Activated CD4-positive, alpha-beta T cell treated with anti-CD3 and anti-CD28 coated beads for 48 hours (primary cell): Measurements from ENCODE around the gene TBL1XR1.
"Not testable (repeated sequence)": the region's sequence is repeated elsewhere in the genome, so short reads cannot be mapped to it uniquely, and the experiment has no call there.

Experiments
- DNase-seq: peaks from one replicate; pipeline ENCODE4 v3.0.0-alpha.2; 2020

Gene TBL1XR1

GRCh38 chr3:177056927-177057326 is 140.4 kb downstream of the TBL1XR1 start:
- DNase-seq: no peak

GRCh38 chr3:177055605-177056571 is 141.4 kb downstream of the TBL1XR1 start:
- DNase-seq: no peak

GRCh38 chr3:177053107-177053506 is 144.2 kb downstream of the TBL1XR1 start:
- no peak for DNase-seq

GRCh38 chr3:177051411-177051810 is 145.9 kb downstream of the TBL1XR1 start:
- no peak for DNase-seq

GRCh38 chr3:177050501-177051237 is 146.6 kb downstream of the TBL1XR1 start:
- DNase-seq: no peak

- no peak for DNase-seq
These were observed 151.5 kb downstream of the TBL1XR1 start for GRCh38 chr3:177045767-177046166.

- DNase-seq: no peak
These were observed 152.1 kb downstream of the TBL1XR1 start for GRCh38 chr3:177045222-177045621.

GRCh38 chr3:177041730-177042551 is 155.3 kb downstream of the TBL1XR1 start:
- DNase-seq: no peak

GRCh38 chr3:177041021-177041729 is 156.1 kb downstream of the TBL1XR1 start:
- DNase-seq: no peak

- no peak for DNase-seq
These were observed 157.6 kb downstream of the TBL1XR1 start for GRCh38 chr3:177039490-177040274.

- peak; percentile 20 for DNase-seq
These were observed 160.0 kb downstream of the TBL1XR1 start for GRCh38 chr3:177037241-177037640.

GRCh38 chr3:177035676-177036075 is 161.6 kb downstream of the TBL1XR1 start:
- no peak for DNase-seq

- DNase-seq: no peak
These were observed 162.3 kb downstream of the TBL1XR1 start for GRCh38 chr3:177034832-177035475.

- no peak for DNase-seq
These were observed 170.6 kb downstream of the TBL1XR1 start for GRCh38 chr3:177026505-177027277.

- no peak for DNase-seq
These were observed 181.4 kb downstream of the TBL1XR1 start for GRCh38 chr3:177015881-177016280.

- no peak for DNase-seq
These were observed 183.5 kb downstream of the TBL1XR1 start for GRCh38 chr3:177013681-177014280.

GRCh38 chr3:177005718-177006405 is 191.4 kb downstream of the TBL1XR1 start:
- no peak for DNase-seq

GRCh38 chr3:177000159-177000558 is 197.1 kb downstream of the TBL1XR1 start:
- DNase-seq: not testable (repeated sequence)

- no peak for DNase-seq
These were observed 201.3 kb downstream of the TBL1XR1 start for GRCh38 chr3:176995946-176996345.
